BE2C (cell line): ENCODE results near the gene LOXHD1.

Experiments
- DNase-seq: peaks from one replicate; pipeline ENCODE4 v3.0.0-alpha.2; 2020
- H3K27me3 ChIP-seq: fragments of 250-450 bp; sonication (Bioruptor Pico); 2 replicates; pipeline ENCODE4 v1.5.1; 2020; ENCODE audit warnings: mild to moderate bottlenecking
- H3K36me3 ChIP-seq: fragments of 250-450 bp; sonication (Bioruptor Pico); 2 replicates; pipeline ENCODE4 v1.5.1; 2020; ENCODE audit warnings: mild to moderate bottlenecking
- H3K4me1 ChIP-seq: fragments of 250-450 bp; sonication (Bioruptor Pico); 2 replicates; pipeline ENCODE4 v1.5.1; 2020
- H3K4me3 ChIP-seq: 2 replicates; pipeline ENCODE4 v1.5.1; 2011; ENCODE audit warnings: low read depth, low read length
- H3K9me3 ChIP-seq: fragments of 250-450 bp; sonication (Bioruptor Pico); 2 replicates; pipeline ENCODE4 v1.5.1; 2020
- CTCF ChIP-seq: IDR thresholded peaks from 2 replicates; pipeline ENCODE4 v1.5.1; 2012; ENCODE audit warnings: mild to moderate bottlenecking, low read depth, low read length

LOXHD1 gene

GRCh38 chr18:46566111-46566510 is 90.9 kb downstream of the LOXHD1 start:
- H3K36me3 ChIP-seq = no peaks in the 10 kb centered on the region
- DNase-seq = no peak
- no peaks in the 10 kb centered on the region for H3K4me1 ChIP-seq
- no peaks in the 10 kb centered on the region for H3K9me3 ChIP-seq
- no peaks in the 10 kb centered on the region for H3K27me3 ChIP-seq
- TF ChIP-seq CTCF = no peak
- no peak overlapping the region for H3K4me3 ChIP-seq

GRCh38 chr18:46565256-46565655 is 91.8 kb downstream of the LOXHD1 start:
- no peaks in the 10 kb centered on the region for H3K27me3 ChIP-seq
- no peak overlapping the region for H3K4me3 ChIP-seq
- no peaks in the 10 kb centered on the region for H3K9me3 ChIP-seq
- H3K4me1 ChIP-seq = no peaks in the 10 kb centered on the region
- no peaks in the 10 kb centered on the region for H3K36me3 ChIP-seq
- no peak for DNase-seq
- no peak for TF ChIP-seq CTCF

- DNase-seq = no peak
Observed at GRCh38 chr18:46563317-46563716, 93.7 kb downstream of the LOXHD1 start.

GRCh38 chr18:46562674-46563192 is 94.3 kb downstream of the LOXHD1 start:
- DNase-seq = no peak
- Histone ChIP-seq H3K4me1 (no peaks in the 10 kb centered on the region), H3K36me3 (no peaks in the 10 kb centered on the region), H3K27me3 (no peaks in the 10 kb centered on the region), H3K9me3 (no peaks in the 10 kb centered on the region), H3K4me3 (no peak overlapping the region)
- no peak for TF ChIP-seq CTCF

More at GRCh38 chr18:46563317-46563716, 93.7 kb downstream of the LOXHD1 start:
- Histone ChIP-seq H3K4me1 (no peaks in the 10 kb centered on the region), H3K4me3 (no peak overlapping the region), H3K27me3 (no peaks in the 10 kb centered on the region), H3K36me3 (no peaks in the 10 kb centered on the region), H3K9me3 (no peaks in the 10 kb centered on the region)
- no peak for TF ChIP-seq CTCF

GRCh38 chr18:46560671-46561045 is 96.4 kb downstream of the LOXHD1 start:
- no peaks in the 10 kb centered on the region for H3K27me3 ChIP-seq
- no peak for TF ChIP-seq CTCF
- DNase-seq = no peak
- H3K4me1 ChIP-seq = no peaks in the 10 kb centered on the region
- H3K4me3 ChIP-seq = no peak overlapping the region
- no peaks in the 10 kb centered on the region for H3K9me3 ChIP-seq
- no peaks in the 10 kb centered on the region for H3K36me3 ChIP-seq

GRCh38 chr18:46559946-46560670 is 96.9 kb downstream of the LOXHD1 start:
- H3K4me1 ChIP-seq = no peaks in the 10 kb centered on the region
- DNase-seq = no peak
- no peaks in the 10 kb centered on the region for H3K27me3 ChIP-seq
- no peaks in the 10 kb centered on the region for H3K9me3 ChIP-seq
- H3K4me3 ChIP-seq = no peak overlapping the region
- no peaks in the 10 kb centered on the region for H3K36me3 ChIP-seq
- no peak for TF ChIP-seq CTCF
